RPMI8226 (cell line): ENCODE measurements around the gene KRT84.
"Not testable (repeated sequence)": the region's sequence is repeated elsewhere in the genome, so short reads cannot be mapped to it uniquely, and the experiment has no call there.

Experiments
- DNase-seq: peaks from one replicate; pipeline ENCODE4 v3.0.0-alpha.2; 2015

The KRT84 gene

GRCh38 chr12:52359621-52360061, 25.8 kb downstream of the KRT84 start:
- DNase-seq = no peak

GRCh38 chr12:52358575-52359350, 26.7 kb downstream of the KRT84 start:
- DNase-seq = no peak

GRCh38 chr12:52356762-52357580, 28.5 kb downstream of the KRT84 start:
- no peak for DNase-seq

- no peak for DNase-seq
Measured at GRCh38 chr12:52356031-52356761, 29.3 kb downstream of the KRT84 start.

- no peak for DNase-seq
Measured at GRCh38 chr12:52355176-52355575, 30.3 kb downstream of the KRT84 start.

GRCh38 chr12:52354200-52354599, 31.3 kb downstream of the KRT84 start:
- DNase-seq = peak; percentile 49

GRCh38 chr12:52353766-52354165, 31.7 kb downstream of the KRT84 start:
- no peak for DNase-seq

GRCh38 chr12:52352951-52353350, 32.5 kb downstream of the KRT84 start:
- no peak for DNase-seq

- peak; percentile 78 for DNase-seq
Measured at GRCh38 chr12:52351196-52352059, 34.0 kb downstream of the KRT84 start.

- no peak for DNase-seq
Measured at GRCh38 chr12:52350786-52351185, 34.7 kb downstream of the KRT84 start.

GRCh38 chr12:52350021-52350620, 35.3 kb downstream of the KRT84 start:
- no peak for DNase-seq

- DNase-seq = no peak
Measured at GRCh38 chr12:52349196-52349595, 36.3 kb downstream of the KRT84 start.

- DNase-seq = no peak
Measured at GRCh38 chr12:52347551-52348510, 37.6 kb downstream of the KRT84 start.

- no peak for DNase-seq
Measured at GRCh38 chr12:52347016-52347415, 38.4 kb downstream of the KRT84 start.

- DNase-seq = peak; percentile 41
Measured at GRCh38 chr12:52346593-52346992, 38.9 kb downstream of the KRT84 start.

GRCh38 chr12:52345041-52345440, 40.4 kb downstream of the KRT84 start:
- DNase-seq = not testable (repeated sequence)

- DNase-seq = peak; percentile 23
Measured at GRCh38 chr12:52344111-52344510, 41.3 kb downstream of the KRT84 start.

GRCh38 chr12:52343550-52343949, 41.9 kb downstream of the KRT84 start:
- DNase-seq = no peak

GRCh38 chr12:52342781-52343490, 42.5 kb downstream of the KRT84 start:
- DNase-seq = no peak

- no peak for DNase-seq
Measured at GRCh38 chr12:52341066-52341580, 44.3 kb downstream of the KRT84 start.
